Nephron (organoid): ENCODE data around the gene CACNA1C.

Experiments used
- H3K27ac Mint-ChIP-seq, 3 experiments: 2 replicates each; pipeline ENCODE4 v1.8.0; 2020; ENCODE audit warnings: mixed read lengths in 3 of 3, mild to moderate bottlenecking in 2 of 3, moderate library complexity in 1 of 3
- H3K27me3 Mint-ChIP-seq: 2 replicates; pipeline ENCODE4 v1.8.0; 2021; ENCODE audit warnings: low read depth, mild to moderate bottlenecking, moderate library complexity, mixed read lengths
- H3K36me3 Mint-ChIP-seq: 2 replicates; pipeline ENCODE4 v1.8.0; 2020; ENCODE audit warnings: low read depth, mixed read lengths
- H3K4me1 Mint-ChIP-seq: 2 replicates; pipeline ENCODE4 v1.8.0; 2020; ENCODE audit warnings: mixed read lengths
- H3K4me3 Mint-ChIP-seq, 3 experiments: 2 replicates each; pipeline ENCODE4 v1.8.0; 2020; ENCODE audit warnings: mild to moderate bottlenecking in 3 of 3, mixed read lengths in 3 of 3, moderate library complexity in 2 of 3
- H3K9me3 Mint-ChIP-seq: 2 replicates; pipeline ENCODE4 v1.8.0; 2020; ENCODE audit warnings: mixed read lengths
- TF ChIP-seq, protein P1 (sequence below), 3 experiments: fragments of 200-600 bp; sonication (generic); IDR thresholded peaks; one replicate each; pipeline ENCODE4 v1.5.0; 2021; ENCODE audit warnings: antibody characterized with exemption in 3 of 3; ENCODE audit not compliant: unreplicated experiment in 3 of 3

Gene CACNA1C

DNA sequence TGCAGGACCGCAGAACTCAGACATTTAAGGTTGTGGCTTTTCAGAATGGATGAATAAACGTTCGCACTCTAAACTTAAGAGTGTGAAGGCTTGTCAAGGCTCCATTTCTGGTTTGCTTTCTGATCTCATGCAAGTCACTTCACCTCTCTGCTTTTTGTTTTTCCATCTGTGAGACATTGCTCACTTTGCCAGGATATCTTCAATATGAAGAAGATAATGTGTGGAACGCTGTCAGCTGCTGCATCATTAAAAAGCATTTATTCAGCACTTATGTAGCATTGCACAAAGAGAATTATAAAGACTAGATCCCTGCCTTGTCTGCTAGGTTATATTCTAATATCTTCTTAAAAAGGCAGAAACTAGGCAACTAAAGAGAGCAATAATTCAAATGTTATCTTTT lies 172.2 kb downstream of the CACNA1C start:
- Mint-ChIP-seq H3K27ac (no peak overlapping the region), H3K4me3 (no peak overlapping the region), H3K4me1 (peaks cover 6% of the 10 kb centered on the region), H3K36me3 (peaks cover 4% of the 10 kb centered on the region), H3K27me3 (peaks cover 4% of the 10 kb centered on the region), H3K9me3 (no peaks in the 10 kb centered on the region)
- TF ChIP-seq, protein P1, sequence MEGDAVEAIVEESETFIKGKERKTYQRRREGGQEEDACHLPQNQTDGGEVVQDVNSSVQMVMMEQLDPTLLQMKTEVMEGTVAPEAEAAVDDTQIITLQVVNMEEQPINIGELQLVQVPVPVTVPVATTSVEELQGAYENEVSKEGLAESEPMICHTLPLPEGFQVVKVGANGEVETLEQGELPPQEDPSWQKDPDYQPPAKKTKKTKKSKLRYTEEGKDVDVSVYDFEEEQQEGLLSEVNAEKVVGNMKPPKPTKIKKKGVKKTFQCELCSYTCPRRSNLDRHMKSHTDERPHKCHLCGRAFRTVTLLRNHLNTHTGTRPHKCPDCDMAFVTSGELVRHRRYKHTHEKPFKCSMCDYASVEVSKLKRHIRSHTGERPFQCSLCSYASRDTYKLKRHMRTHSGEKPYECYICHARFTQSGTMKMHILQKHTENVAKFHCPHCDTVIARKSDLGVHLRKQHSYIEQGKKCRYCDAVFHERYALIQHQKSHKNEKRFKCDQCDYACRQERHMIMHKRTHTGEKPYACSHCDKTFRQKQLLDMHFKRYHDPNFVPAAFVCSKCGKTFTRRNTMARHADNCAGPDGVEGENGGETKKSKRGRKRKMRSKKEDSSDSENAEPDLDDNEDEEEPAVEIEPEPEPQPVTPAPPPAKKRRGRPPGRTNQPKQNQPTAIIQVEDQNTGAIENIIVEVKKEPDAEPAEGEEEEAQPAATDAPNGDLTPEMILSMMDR (IDR thresholded peaks at IDR 0.05; ENCODE audit: unreplicated experiment in 3 of 3) = no peak

DNA sequence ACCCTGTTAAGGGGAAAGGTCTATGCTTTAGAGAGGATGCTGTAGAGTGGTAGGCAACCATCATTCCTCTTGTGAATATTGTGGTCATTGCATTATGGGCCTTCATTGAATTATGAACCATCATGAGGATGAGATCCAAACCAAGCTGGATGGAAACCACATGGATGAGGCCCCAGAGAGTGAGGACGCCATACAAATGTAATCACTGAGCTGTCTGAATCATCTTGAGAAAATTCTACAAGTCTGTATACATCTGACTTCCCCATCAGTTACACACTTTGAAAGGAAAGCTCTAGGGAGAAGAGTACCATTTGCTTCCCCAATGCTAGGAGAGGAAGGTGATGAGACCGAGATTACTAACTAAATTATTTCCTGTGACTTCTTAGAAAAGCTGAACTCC lies 172.9 kb downstream of the CACNA1C start:
- Mint-ChIP-seq H3K27ac (no peak overlapping the region), H3K36me3 (peaks cover 4% of the 10 kb centered on the region), H3K4me3 (no peak overlapping the region), H3K27me3 (peaks cover 4% of the 10 kb centered on the region), H3K9me3 (no peaks in the 10 kb centered on the region), H3K4me1 (peaks cover 10% of the 10 kb centered on the region)
- TF ChIP-seq, protein P1 (IDR thresholded peaks at IDR 0.05; ENCODE audit: unreplicated experiment in 3 of 3) = no peak

DNA sequence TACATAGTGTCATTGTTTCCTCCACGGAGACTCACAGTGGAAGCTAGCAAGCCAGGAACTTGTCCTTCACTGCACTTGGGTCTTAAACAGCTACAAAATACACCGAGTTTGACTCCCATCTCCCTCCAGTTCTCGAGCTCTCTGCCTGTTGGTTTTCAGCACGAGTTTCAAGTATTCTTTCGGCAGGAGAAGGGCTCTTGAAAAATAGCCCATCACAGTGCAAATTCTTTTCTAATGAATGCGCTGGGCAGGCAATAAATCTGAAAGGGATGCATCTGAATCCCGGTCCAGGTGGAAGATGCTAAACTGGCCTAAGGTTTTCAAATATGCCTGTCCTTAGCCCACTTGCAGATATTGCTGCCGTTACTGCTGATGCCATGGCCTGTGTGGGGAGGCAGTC lies 173.9 kb downstream of the CACNA1C start:
- peaks cover 19% of the 10 kb centered on the region for H3K4me1 Mint-ChIP-seq
- H3K27me3 Mint-ChIP-seq = no peaks in the 10 kb centered on the region
- TF ChIP-seq, protein P1 (IDR thresholded peaks at IDR 0.05; ENCODE audit: unreplicated experiment in 3 of 3) = no peak
- H3K36me3 Mint-ChIP-seq = no peaks in the 10 kb centered on the region
- H3K4me3 Mint-ChIP-seq = no peak overlapping the region
- no peak overlapping the region for H3K27ac Mint-ChIP-seq
- H3K9me3 Mint-ChIP-seq = no peaks in the 10 kb centered on the region

DNA sequence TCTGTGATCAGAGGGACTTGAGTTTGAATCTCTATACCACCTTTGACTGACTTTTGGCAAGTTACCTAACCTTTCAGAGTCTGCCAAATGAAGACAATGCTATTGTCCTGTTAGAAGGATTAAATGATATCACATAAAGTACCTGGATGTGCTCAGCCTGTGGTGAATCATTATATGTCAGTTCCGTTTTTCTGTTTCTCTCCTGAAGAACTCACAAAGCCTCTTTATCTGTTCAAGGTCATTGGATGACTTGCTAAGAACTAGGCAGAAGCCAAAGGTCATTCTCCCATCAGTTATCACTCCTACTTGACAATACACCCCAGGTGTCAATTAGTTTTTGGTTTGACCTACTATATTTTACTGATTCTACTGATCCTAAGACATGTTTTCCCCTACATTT lies 174.6 kb downstream of the CACNA1C start:
- no peak overlapping the region for H3K4me3 Mint-ChIP-seq
- H3K27me3 Mint-ChIP-seq = no peaks in the 10 kb centered on the region
- peaks cover 25% of the 10 kb centered on the region for H3K4me1 Mint-ChIP-seq
- no peak overlapping the region for H3K27ac Mint-ChIP-seq
- no peaks in the 10 kb centered on the region for H3K9me3 Mint-ChIP-seq
- TF ChIP-seq, protein P1 (IDR thresholded peaks at IDR 0.05; ENCODE audit: unreplicated experiment in 3 of 3) = no peak
- no peaks in the 10 kb centered on the region for H3K36me3 Mint-ChIP-seq

DNA sequence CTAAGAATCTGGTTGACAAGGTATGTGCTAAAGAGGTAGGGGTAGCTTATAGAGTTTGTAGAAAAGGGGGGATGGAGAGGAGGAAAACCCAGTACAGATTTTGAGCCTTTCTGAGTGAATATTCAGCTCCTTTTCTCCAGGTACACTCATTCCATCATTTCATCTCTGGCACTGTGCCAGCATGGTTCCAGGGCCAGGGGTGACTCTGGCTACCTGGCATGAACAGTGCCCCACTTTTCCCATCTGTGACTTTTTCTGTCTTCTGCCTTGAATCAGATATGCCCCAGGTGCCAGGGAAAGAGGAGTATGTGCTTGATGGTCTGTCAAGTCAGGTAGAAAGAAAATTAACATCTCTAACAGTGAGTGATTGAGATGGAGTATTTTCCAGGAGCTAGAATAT lies 175.7 kb downstream of the CACNA1C start:
- H3K4me3 Mint-ChIP-seq = no peak overlapping the region
- peaks cover 25% of the 10 kb centered on the region for H3K4me1 Mint-ChIP-seq
- H3K9me3 Mint-ChIP-seq = no peaks in the 10 kb centered on the region
- H3K36me3 Mint-ChIP-seq = no peaks in the 10 kb centered on the region
- H3K27me3 Mint-ChIP-seq = no peaks in the 10 kb centered on the region
- TF ChIP-seq, protein P1 (IDR thresholded peaks at IDR 0.05; ENCODE audit: unreplicated experiment in 3 of 3) = no peak
- H3K27ac Mint-ChIP-seq = no peak overlapping the region

DNA sequence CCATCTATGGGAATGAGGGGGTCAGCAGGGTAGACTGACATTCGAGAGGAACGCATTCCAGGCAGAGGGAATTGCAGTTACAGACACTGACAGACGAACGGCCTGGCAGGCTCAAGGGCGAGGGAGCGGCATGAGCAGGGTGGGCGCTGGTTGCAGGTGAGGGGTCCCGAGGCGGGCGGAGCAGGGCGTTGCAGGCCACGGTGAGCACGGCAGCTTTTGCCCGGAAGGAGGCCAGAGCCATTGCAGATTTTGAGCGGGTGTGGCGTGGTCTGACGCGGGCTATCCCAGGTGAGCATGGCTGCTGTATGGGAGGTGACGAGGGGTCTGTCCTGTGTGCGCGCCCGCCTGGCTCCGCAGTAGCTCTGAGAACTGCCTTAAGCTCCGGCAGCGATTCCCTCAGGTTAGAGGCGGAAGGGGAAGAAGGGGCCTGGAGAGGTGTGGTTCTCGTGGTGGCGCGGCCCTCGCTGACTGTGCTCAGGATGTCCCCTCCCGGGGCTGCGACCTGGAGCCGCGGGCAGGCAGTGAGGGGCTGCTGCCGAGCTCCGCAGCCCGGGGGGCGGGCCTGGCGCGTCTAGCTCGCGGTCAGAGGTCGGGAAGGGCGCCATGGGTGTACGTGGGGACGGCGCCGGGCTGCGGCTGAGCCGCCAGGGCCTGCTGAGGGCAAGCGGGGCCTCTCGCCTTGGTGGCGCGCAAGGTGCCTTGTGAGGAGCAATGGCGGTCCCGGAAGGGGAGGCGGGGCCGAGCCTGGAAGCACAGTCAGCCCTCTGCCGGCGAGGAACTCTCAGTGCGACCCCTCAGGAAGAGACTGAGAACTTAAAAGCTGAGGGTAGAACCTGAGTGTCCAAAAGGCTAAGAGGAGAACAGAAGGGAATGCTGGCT lies 177.1 kb downstream of the CACNA1C start:
- no peaks in the 10 kb centered on the region for H3K9me3 Mint-ChIP-seq
- H3K4me1 Mint-ChIP-seq = peaks cover 25% of the 10 kb centered on the region
- no peak overlapping the region for H3K27ac Mint-ChIP-seq
- TF ChIP-seq, protein P1 (IDR thresholded peaks at IDR 0.05; ENCODE audit: unreplicated experiment in 3 of 3) = no peak
- no peak overlapping the region for H3K4me3 Mint-ChIP-seq
- no peaks in the 10 kb centered on the region for H3K36me3 Mint-ChIP-seq
- no peaks in the 10 kb centered on the region for H3K27me3 Mint-ChIP-seq
